HL-60/S4 (cell line): Measurements from ENCODE around the gene POLK.
"Not testable (repeated sequence)": the region's sequence is repeated elsewhere in the genome, so short reads cannot be mapped to it uniquely, and the experiment has no call there.

Source experiments
- in situ Hi-C: fragments of 300-500 bp; cut with MboI; formaldehyde crosslinking; loops from 2 replicates; pipeline ENCODE4 v1.14.3; 2022; ENCODE audit warnings: low sequenced_read_pairs

The POLK gene

DNA sequence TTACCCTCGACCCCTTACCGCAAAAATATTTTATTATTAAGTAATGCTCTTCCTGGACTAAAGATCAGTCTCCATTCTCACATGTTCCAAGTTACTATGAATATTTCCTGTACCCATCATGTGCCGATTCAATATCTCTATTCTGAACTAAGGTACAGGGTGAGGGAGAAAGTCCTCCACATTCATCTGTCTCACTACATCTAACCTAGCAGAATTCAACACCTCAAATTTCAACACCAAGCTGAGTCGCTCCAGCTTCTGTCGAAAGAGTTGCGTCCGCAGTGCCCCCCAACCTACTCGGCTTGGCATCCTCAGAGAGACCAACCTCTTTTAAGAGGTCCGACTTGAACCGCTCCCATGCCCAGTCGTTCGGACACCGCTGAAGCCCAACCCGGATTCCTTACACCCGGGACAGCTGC is 1.3 kb upstream of the POLK start:
- in situ Hi-C loops, result no loop called here

DNA sequence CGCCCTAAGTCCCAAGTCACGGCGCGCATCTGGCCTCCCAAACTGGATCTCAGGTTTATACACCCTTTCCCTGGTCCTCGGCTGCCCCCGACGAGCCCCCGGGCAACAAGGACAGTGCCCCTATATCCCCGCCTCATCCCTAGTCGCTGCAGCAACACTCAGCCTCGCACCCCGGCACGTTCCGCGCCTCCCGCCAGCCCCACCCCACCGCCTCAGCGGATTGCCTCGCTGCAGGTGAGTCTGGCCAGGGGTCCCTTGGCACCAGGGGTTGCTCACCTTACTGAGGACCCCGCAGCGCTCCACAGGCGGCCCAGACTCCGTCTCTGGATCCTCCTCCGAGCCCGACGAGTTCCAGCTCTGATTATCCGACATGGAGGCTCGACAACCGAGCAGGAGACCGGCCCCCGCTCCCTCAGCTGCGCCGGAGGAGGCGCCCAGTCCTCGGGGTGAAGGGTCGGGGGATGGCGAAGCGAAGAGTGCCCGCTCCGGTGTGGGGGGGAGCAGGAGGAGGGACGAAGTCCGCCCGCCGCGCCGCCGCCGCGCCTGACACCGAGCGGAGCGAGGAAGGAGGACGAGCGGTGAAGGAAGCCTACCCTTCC is 756 bp upstream of the POLK start:
- in situ Hi-C loops, result no loop called here

DNA sequence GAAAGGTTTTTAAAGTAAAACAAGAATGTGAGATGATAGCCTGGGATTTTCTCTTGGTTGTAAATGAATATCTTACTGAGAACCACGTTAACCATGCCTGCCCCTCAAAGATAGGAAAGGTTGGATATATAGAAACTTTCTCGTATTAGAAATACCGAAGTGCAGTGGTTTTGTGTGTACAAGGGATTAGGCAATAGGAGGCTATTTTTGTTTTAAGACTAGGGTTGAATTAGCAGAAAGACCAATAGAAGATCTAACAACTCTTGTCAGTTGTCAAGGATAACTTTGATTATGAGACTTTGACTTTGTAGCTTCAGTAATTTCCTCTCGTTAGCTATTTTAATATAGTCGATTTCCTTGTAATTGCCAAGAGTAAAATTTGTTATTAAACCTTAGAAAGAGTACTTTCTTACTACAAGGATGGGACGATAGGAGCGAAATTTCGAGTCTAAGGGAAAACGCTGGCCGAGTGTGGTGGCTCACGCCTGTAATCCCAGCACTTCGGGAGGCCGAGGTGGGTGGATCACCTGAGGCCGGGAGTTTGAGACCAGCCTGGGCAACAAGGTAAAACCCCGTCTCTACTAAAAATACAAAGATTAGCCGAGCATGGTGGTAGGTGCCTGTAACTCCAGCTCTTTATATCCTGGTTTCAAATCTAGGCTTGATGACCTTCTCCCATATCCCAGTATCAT is 838 bp downstream of the POLK start:
- in situ Hi-C loops, result no loop called here

- in situ Hi-C loops, result no loop called here
Measured at GRCh38 chr5:75513841-75514240, 2.1 kb downstream of the POLK start.

DNA sequence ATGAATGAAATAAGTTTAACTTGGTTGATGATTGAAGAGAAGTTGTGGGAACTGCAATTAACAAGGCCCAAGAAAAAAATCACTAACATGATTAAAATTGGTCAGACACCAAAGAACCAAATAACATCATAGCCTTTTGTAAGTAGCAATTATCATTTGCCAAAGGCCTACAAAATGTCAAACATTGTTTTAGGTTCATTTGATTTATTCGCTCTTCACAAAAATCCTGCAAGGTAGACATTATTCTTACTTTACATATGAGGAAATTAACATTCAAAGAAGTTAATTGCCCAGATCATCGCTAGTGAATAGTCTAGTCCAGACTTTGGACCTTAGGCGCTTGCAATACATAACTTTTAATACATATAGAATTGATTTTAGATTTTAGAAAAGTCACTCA is 2.6 kb downstream of the POLK start:
- in situ Hi-C loops, result no loop called here

- in situ Hi-C loops, result no loop called here
Measured at GRCh38 chr5:75519761-75520160, 8.1 kb downstream of the POLK start.

GRCh38 chr5:75521195-75521594 is 9.5 kb downstream of the POLK start:
- in situ Hi-C loops, result no loop called here

DNA sequence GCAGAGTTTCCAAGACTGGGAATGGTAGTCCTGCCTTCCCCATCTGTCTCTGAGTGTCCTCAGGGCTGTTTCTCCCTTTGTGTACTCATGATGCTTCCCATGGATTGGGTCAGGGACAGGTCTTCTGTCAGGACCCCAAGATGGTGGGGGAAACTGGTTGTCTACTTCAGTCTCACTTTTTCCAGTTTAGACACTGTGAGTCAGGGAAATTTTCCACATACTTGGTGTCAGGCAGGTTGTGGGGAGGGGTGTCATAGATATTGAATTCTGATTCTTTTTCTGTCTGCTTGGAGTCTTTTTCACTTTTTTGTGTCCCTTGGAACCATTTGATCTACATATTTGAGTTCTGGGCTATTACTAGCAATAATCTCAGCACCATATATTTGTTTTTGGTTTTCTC is 10.3 kb downstream of the POLK start:
- in situ Hi-C loops, result no loop called here

DNA sequence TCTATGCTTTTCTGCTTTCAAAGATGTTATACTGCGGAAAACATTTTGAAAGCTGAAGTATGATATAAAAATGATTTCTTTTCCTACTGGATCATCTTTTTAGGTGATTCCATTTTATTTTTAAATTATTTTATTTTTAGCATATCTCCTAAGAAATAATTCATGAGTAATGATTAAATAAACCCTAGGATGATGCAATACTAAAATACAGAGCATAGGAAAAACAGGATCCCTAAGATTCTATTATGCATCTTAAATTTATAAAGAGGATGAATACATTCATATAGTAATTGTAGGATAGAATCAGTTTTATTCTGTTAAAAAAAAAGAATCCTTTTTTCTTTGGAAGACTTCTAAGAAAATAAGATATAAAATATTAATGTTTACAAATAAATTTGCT is 10.9 kb downstream of the POLK start:
- in situ Hi-C loops, result no loop called here

DNA sequence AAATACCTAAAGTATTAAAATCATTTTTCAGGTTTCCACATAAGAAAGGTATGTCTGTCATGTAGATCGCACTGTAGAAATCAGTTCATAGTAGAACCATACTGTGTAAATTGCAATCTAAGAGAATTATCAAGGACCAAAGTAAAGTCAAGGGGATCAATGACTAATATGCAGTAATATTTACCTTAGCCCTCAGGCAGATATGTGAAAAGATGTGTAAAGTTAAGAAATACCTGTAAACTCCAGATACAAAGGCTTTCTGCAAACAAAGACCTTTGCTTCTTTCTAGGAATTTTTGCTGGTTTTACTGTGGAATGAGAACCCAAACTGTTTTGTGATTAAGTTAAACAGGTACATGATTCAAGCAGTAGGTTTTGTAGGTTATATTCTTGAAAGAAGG is 11.6 kb downstream of the POLK start:
- in situ Hi-C loops, result no loop called here

DNA sequence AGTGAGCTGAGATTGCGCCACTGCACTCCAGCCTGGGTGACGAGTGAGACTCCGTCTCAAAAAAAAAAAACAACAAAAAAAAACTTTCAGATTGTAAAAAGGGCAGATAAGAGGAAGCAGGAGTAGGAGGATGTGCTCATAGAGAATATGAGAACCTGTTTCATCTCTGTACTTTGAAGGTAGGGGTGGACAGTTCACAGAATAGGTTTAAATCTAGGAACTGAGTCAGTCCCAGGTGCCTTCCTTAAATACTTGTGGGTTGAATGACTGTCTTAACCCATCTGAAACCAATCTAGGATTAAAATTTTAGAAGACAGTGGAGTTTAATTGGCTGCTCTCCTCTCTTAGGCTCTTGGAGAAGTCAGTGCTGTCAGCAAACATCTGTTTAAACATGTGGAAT is 12.4 kb downstream of the POLK start:
- in situ Hi-C loops, result no loop called here

GRCh38 chr5:75524591-75524990 is 12.9 kb downstream of the POLK start:
- in situ Hi-C loops, result no loop called here

DNA sequence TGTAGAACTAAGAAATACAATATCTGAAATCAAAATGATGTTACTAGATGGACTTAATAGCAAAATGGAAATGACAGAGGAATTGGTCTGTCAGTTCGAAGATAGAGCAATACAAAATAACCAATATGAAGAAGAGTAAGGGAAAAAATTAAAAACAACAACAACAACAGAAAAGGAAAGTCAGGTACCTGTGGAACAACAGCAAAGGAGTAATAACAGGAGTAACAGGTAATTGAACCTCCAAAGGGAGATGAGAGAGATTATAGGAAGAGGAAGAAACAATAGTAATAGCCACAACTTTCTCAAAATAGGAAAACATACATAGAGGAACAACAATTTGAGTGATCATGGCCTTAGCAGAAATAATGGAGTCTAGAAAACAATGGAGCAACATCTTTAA is 13.7 kb downstream of the POLK start:
- in situ Hi-C loops, result no loop called here

DNA sequence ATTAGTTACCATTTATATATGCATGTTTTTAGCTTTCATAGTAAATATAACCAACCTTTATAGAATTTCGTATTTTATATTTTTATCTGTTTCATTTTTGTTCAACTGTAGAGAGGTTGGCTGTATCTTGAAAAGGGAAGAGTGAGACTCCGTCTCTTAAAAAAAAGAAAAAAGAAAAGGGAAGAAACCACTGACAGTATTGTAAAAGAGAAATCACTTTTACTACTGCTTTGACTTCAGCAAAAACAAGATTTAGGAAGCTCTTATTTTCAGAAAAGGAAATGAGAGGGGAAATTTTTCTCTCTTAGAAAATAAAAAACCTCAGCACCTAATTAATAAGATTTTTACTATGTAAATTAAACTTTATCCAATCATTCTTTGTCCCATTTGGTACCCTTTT is 14.4 kb downstream of the POLK start:
- in situ Hi-C loops, result no loop called here

DNA sequence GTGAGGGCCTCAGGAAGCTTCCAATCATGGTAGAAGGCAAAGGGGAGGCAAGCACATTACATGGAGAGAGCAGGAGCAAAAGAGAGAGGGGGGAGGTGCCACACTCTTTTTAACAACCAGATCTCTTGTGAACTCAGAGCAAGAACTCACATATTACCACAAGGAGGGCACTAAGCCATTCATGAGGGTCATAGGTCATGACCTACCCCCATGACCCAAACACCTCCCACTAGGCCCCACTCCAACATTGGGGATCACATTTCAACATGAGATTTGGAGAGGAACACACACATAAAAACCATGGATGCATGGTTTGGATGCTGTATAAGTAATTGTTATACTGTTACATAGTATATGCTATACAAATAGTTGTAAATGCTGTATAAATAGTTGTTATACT is 17.5 kb downstream of the POLK start:
- in situ Hi-C loops, result no loop called here

DNA sequence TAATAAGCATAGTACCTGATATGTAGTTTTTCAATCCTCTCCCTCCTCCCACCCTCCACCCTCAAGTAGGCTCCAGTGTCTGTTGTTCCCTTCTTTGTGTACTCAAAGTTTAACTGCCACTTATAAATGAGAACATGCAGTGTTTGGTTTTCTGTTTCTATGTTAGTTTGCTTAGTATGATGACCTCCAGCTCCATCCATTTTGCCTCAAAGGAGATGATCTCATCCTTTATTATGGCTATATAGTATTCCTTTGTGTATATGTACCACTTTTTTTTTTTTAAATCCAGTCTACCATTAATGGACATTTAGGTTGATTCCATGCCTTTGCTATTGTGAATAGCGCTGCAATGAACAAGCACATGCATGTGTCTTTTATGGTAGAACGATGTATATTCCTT is 20.5 kb downstream of the POLK start:
- in situ Hi-C loops, result no loop called here

- in situ Hi-C loops, result not testable (repeated sequence)
Measured at GRCh38 chr5:75533716-75534115, 22.0 kb downstream of the POLK start.

GRCh38 chr5:75534734-75535133 is 23.0 kb downstream of the POLK start:
- in situ Hi-C loops, result no loop called here

DNA sequence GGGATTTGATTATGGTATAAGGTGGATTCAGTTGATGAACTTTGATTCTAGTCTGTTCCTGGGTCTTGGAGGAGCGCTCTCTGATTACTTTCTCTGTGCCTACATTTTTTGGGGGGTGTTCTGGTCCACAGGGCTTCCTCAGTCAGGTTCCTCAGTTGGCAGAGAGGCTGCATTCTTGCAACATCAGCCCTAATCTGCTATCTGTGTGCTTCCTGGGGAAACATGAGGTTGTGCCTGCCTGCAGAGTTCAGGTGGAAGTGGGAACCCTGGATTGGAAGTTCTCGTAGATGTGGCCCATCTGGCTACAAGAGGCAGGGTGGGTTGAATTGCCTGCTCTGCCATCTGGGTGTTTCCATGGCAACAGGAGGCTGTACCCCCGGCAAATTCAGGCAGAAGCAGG is 24.5 kb downstream of the POLK start:
- in situ Hi-C loops, result no loop called here

GRCh38 chr5:75536694-75537360 is 25.1 kb downstream of the POLK start:
- in situ Hi-C loops, result no loop called here

DNA sequence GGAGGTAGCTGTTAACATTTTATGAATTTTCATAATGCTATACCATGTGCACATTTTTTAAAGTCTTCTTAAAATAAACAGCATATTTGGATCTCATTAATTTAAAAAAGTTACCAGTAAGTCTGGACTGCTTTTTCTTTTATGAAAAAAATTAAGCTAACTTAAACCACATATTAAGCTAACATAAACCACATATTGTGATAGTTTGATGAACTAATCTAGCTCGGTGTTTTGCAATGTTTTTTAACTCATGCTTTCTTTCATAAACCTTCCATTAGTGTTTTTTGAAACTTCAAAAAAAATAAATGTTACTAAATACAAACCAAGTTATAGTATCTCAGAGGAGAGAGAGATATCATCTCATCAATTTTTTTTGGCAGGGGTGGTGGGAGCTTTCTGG is 26.5 kb downstream of the POLK start:
- in situ Hi-C loops, result no loop called here

DNA sequence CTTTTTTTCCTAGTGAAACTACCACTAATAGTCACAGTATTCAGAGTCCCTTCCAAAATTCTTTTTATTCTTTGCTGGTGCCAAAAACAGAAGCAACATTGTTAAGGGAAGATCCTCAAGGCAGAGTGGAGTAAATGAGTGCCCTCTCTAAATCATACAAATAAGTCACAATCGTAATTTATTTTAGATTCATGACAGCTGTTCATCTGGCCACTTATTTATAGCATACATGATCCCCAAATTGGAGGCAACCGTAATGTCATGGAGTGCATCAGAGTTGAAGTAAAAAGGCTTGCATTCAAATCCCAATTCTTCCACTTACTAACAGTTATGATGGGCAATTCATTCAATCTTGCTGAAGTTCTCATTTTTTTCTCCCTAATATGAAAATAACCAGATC is 33.4 kb downstream of the POLK start:
- in situ Hi-C loops, result no loop called here

DNA sequence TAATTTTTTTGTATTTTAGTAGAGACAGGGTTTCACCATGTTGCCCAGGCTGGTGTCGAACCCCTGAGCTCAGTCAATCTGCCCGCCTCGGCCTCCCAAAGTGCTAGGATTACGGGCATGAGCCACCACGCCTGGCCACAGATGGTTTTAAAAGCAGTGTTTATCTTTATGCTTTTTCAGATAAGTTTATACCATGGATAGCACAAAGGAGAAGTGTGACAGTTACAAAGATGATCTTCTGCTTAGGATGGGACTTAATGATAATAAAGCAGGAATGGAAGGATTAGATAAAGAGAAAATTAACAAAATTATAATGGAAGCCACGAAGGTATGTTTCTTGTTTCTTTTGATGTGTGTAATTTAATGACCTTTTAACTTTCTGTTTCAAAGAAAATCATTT is 35.1 kb downstream of the POLK start:
- in situ Hi-C loops, result no loop called here
